Measurements from ENCODE around the gene ANP32E.
"Not testable (repeated sequence)": the region's sequence is repeated elsewhere in the genome, so short reads cannot be mapped to it uniquely, and the experiment has no call there.

Gene ANP32E

DNA sequence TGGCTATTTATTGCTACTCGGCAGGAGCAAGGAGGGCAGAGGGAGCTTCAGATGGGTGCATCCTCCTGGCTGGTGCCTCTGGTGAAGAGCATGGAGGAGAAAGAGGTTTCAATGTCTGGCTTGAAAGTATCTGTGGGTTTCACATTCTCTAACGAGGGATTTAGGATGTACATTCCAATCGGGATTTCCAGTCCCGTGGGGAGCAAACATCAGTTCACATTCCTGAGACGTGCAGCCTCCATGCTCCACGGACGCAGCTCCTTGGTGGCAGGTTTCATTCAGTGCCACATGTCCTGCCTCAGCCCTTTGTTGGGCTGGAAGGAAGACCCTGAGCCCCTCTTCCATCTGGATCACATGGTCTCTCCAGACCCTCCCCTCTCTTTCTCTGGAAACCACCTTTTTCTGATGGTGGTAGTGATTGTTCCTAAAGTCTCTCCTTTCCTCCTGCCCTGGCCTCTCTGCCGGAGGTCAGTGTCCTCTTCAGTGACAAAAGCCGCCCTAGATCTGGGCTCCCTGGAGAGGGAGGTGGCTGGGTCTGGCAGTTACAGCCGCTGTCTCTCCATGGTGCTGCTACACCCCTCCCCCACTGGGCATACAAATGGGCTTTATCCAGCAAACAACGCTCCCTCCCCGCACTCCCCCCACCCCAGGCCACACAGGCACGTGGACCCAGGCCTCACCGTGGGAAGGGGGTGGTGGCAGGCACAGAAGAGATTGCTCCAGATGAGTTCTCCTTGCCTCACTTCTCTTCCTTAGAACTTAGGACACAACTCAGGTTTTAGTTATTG, 20.8 kb upstream of the ANP32E start:
- no peak for DNase-seq

- no peak for DNase-seq
These were observed 20.3 kb upstream of the ANP32E start for GRCh38 chr1:150256198-150256553.

DNA sequence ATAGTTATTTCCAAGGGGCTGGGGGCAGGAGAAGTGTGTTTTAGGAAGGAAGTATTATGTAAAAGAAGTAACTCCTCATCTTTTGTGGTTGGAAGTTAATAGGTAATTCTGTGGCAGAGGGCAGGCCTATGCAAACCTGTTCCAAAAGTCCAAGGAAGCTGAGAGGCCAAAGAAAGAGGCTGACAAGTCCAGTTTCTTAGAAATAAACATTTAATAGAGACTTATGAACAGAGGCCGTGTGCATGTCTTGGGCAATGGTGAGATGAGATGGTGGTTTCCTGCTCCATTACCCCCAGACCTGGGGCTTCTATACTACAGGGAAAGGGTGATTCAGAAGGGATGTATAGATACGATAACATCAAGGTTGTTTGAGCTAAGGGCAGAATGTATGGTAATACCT, 14.0 kb upstream of the ANP32E start:
- no peak for DNase-seq

DNA sequence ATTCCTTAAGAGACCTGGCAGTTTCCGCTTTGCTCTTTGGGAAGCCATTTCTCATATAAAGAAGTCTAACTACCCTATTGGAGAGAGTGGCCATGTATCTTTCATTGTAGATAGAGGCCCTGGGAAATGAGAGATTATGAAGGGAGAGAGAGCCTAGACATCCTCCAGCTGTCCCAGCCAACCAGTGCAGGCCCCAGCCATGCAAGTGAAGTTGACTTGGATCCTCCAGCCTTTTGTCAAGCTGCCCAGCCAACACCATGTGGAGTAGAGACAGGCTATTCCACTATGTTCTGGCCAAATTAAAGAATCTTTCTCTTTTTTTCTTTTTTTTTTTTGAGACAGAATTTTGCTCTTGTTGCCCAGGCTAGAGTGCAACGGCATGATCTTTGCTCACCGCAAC, 7.1 kb upstream of the ANP32E start:
- DNase-seq = no peak

DNA sequence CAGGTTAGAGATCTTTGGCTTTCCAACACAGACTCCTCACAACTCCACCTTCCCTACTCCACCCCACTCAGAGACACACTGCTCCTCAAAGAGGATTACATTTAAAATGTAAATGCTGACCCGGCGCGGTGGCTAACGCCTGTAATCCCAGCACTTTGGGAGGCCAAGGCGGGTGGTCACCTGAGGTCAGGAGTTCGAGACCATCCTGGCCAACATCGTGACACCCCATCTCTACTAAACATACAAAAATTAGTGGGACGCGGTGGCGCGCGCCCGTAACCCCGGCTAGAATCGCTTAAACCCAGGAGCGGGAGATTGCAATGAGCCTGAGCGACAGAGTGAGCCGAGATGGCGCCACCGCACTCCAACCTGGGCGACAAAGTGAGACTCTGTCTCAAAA, 1.8 kb upstream of the ANP32E start:
- peak; percentile 46 for DNase-seq

DNA sequence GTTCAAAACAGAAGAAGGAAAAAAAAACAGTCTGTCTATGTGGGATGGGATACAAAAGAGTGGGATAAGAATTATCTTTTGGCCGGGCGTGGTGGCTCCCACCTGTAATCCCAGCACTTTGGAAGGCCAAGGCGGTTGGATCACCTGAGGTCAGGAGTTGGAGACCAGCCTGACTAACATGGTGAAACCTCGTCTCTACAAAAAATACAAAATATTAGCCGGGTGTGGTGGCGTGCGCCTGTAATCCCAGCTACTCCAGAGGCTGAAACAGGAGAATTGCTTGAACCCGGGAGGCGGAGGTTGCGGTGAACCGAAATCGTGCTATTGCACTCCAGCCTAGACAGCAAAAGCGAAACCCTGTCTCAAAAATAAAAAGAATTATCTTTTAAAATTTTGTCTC, 1.3 kb upstream of the ANP32E start:
- peak; percentile 52 for DNase-seq

GRCh38 chr1:150236614-150237100, 745 bp upstream of the ANP32E start:
- DNase-seq = no peak

DNA sequence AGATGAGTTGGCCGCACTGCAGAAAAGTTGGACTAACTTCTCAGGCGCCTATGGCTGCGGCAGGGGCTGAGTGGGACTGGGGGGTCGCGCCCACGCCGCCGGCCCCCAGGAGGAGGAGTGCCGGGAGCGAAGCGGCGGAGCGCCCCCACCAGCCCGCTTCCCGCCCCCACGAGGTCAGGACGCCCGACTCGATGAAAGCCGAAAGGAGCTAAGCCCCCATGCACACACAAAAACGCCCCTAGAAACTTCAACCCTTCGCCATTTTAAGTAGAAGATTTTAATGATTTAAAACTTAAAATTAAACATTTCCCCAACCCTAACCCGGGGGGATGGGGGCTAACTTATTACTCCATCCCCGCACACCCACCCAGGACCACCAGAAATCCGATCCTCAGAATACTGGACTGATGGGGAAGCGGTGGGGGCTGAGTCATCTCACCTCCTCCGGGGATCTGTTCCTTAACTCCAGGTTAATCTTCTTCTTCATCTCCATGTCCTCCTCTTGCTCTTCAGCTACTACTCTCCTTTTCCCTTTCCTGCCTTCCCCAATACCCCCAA, 539 bp downstream of the ANP32E start:
- peak; percentile 76 for DNase-seq

GRCh38 chr1:150234566-150235293, 1.2 kb downstream of the ANP32E start:
- DNase-seq = peak; percentile 93

DNA sequence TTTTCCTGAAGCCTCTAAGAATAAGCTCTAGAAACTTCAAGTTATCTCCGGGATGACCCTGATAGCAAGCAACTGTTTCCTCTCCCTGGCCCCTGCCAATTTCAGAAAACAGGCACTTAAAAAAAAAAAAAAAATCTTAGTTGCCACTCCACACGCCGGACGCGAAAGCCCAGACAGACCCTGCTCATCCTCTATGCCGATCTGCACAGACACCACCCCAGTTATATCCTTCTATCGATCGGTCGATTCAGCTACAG, 1.7 kb downstream of the ANP32E start:
- no peak for DNase-seq

- DNase-seq = peak; percentile 73
These were observed 2.3 kb downstream of the ANP32E start for GRCh38 chr1:150233359-150234308.

DNA sequence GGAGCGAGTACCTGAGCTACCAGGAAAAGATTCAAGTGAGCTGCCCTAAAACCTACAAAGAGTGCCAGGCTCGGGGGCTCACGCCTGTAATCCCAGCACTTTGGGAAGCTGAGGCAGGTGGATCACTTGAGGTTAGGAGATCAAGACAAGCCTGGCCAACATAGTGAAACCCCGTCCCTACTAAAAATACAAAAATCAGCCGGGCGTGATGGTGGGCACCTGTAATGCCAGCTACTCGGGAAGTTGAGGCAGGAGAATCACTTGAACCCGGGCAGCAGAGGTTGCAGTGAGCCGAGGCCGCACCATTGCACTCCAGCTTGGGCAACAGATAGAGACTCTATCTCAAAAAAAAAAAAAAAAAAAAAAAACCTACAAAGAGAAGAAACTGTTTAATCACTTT, 3.0 kb downstream of the ANP32E start:
- DNase-seq = not testable (repeated sequence)

DNA sequence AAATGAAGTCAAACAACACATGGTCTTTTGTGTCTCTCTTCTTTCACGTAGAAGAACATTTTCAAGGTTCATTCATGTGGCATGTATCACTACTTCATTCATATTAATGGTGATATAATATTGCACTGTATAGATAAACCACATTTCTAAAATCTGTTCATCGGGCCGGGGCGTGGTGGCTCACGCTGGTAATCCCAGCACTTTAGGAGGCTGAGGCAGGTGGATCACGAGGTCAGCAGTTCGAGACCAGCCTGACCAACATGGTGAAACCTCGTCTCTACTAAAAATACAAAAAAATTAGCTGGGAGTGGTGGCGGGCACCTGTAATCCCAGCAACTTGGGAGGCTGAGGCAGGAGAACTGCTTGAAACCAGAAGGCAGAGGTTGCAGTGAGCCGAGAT, 7.7 kb downstream of the ANP32E start:
- DNase-seq = not testable (repeated sequence)

DNA sequence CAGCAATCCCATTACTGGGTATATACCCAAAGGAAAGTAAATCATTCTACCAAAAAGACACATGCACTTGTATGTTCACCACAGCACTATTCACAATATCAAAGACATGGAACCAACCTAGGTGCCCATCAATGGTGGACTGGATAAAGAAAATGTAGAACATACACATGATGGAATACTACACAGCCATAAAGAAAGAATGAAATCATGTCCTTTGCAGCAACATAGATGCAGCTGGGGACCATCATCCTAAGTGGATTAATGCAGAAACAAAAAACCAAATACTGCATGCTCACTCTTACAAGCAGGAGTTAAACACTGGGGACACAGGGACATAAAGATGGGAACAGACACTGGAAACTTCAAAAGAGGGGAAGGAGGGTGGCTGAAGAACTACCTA, 8.7 kb downstream of the ANP32E start:
- DNase-seq = no peak

GRCh38 chr1:150226486-150226885, 9.4 kb downstream of the ANP32E start:
- DNase-seq = no peak

DNA sequence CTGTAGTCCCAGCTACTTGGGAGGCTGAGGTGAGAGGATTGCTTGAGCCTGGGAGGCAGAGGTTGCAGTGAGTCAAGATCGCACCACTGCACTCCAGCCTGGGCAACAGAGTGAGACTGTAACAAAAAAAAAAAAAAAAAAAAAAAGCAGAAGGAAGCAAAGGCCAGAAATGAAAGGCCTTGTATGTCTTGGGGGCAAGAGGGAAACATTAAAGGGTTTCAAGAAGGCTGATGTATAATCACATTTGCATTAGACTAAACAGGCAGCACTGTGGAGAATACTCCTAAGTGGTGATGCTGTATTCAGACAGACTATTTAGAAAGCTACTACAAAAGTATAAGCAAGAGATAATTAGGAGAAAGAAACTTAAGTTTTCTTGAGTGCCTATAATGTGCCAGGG, 10.4 kb downstream of the ANP32E start:
- DNase-seq = no peak

GRCh38 chr1:150224983-150225382, 10.9 kb downstream of the ANP32E start:
- DNase-seq = no peak

DNA sequence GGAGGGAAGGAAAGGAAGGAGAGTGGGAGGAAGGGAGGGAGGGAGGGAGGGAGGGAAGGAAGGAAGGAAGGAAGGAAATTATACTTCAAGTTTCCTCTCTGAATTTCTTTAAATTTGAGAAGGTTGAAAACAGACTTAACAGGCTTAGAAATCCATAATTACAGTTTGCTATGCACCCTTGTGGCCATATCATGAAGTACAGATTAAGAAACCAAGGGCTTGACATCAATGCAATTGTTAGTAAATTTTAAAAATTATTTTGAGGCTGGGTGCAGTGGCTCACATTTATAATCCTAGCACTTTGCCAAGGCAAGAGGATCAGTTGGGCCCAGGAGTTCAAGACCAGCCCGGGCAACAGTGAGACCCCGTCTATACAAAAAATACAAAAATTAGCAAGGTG, 14.4 kb downstream of the ANP32E start:
- DNase-seq = no peak

DNA sequence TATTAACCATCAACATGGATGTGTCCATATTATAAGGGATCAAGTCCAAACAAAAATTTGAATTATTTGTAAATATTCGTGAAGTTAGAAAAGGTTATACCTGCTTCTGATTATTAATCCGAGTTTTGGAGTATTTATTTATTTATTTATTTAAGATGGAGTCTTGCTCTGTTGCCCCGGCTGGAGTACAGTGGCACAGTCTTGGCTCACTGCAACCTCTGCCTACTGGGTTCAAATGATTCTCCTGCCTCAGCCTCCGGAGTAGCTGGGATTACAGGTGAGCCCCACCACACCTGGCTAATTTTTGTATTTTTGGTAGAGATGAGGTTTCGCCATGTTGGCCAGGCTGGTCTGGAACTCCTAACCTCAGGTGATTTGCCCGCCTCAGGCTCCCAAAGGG, 20.1 kb downstream of the ANP32E start:
- not testable (repeated sequence) for DNase-seq

GRCh38 chr1:150214099-150214756, 21.7 kb downstream of the ANP32E start:
- not testable (repeated sequence) for DNase-seq

DNA sequence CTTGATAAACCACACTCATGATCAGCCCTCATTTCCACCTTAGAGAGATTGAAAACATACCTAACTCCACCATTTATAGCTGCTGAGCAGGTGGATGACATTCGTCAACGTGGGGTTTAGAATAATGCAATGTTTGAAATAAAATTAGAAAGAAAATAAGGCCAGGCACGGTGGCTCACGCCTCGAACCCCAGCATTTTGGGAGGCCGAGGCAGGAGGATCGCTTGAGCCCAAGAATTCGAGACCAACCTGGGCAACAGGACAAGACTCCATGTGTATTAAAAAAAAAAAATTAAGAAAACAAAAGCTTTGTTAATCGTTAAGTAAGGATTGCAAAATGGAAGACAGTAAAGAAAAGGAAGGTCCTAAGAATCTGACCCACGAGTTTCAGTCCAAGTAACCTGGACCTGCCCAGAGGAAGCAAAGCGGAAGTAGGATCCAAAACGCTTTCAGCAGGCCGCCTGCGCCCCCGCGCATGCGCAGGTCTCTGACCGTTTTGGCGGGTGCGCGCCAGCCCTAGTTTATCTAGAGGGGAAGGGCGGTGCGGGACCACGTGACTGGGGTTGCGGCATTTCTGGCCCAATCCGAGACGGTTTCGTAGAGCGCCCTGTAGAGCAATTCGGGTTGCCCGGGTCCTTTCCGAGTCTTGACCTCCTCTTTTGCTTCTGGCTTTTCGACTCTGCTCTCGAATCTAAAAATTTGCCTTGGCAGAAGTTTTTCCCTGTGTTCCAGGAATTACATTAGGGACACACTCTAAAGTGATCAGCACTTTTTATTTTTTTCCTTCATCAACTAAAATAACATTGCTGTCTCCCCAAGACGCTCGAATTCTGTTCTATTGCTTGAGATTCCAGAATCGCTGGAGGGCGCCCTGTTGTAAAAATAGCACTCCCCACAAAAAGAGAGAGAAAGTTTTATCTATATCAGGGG, 22.5 kb downstream of the ANP32E start:
- peak; percentile 92 for DNase-seq

Data from activated CD8-positive, alpha-beta memory T cell treated with anti-CD3 and anti-CD28 coated beads for 24 hours (primary cell).